Fibroblast of skin of back (primary cell): ENCODE measurements around the gene MYBPC2. TPM values are rescaled to one million over a fixed set of nuclear protein-coding genes. Genes with fewer than 3 reads are reported as not detected.
A peak's percentile ranks its signal among the peaks of the same experiment; 100 is the strongest.
"Not testable (repeated sequence)": the region's sequence is repeated elsewhere in the genome, so short reads cannot be mapped to it uniquely, and the experiment has no call there.

Experiments used
- DNase-seq: peaks from one replicate; pipeline ENCODE4 v3.0.0-alpha.2; 2013
- polyA plus RNA-seq, 2 experiments: library from polyadenylated mRNA; unstranded; fragments of 120-200 nt; gene quantifications; one replicate each; pipeline ENCODE4 v1.2.1, GENCODE V29; 2013; ENCODE audit not compliant: insufficient read length in 2 of 2

MYBPC2 gene
- 0.13 TPM for polyA plus RNA-seq (2013, experiment 1 of 2; ENCODE audit: insufficient read length)
- 0.08 TPM for polyA plus RNA-seq (2013, experiment 2 of 2; ENCODE audit: insufficient read length)

GRCh38 chr19:50432221-50433028 is at the start of gene MYBPC2:
MYBPC2 (plus strand) TSS chr19:50432892; CDS start chr19:50432954, 62 bp downstream.
- DNase-seq, result no peak

DNA sequence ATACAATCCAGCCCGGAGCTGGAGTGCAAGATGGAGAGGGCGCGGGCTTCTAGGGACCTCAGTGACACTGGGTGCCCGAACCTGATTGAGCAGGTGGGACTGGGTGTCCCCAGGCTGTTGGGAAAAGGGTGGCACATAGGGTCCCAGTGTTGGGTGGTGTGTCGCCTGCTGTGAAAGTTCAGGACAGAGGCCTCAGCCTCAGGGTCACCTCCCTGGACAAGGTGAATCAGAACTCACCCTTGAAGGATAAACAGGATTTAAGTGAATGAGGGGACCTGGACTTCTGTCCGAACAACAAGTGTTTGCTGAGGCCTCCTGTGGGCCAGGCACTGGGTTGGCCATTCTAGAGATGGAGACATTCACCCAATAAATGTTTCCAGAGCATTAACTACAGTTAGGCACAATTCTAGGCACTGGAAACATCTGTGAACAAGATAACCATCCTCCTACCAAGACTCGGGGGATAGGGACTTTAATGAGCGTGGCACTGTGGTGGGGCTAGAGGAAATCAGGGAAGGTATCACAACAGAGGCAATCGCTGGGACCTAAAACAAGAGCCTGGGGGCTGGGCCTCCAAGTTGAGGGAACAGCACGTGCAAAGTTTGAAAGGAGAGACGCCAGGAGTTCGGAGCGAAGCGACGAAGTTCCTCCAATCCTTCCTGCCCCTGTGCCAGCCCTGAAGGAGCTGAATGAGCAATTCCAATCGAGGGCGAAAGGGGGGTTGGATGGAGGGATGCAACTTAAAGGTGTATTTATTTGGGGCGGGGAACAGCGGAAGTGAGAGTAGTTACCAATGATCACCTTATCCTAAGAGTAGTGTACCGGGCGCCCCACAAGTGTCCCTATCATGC is 49.5 kb upstream of the MYBPC2 start:
- DNase-seq, result no peak

DNA sequence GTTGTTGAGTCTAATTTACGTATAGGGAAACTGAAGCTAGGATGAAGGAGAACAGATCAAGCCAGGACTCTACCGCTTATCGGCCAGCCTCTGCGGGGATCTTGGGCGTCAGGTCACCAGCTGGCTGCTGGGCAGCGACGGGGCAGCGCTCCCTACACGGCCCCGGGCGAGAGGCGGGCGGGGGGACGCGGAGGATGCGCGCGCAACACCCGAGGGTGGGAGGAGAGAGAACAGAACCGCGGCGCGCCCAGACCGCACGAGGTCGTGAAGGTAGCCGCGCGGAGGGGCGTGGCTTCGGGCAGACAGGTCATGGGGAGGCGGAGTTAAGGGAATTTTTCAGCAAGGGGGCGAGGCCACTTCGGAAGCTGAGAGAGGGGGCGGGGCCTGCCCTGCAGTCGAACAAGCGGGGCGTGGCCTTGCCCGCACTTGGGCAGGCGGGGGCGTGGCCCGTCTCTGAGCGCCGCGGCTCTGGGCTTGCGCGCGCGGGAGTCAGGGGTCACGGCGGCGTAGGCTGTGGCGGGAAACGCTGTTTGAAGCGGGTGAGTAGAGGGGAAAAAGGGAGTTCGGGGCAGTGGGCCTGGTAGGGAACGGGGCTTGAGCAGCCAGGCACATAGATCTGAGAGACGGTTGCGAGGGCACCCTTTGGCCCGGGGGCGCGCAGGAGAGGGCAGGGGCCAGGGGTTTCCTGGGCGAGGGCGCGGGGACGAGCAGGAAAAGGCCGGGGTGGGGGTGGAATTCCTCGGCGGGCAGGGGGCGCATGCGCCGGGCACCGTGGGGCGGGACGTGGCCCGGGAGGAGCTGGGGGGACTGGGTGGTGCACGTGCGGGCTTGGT is 48.6 kb upstream of the MYBPC2 start, which contains the start of gene POLD1:
TSS of gene POLD1 (plus strand) at position 496 of the 833 bp plus-strand sequence. CDS start 14,505 bp downstream, outside the sequence.
- DNase-seq, result peak; percentile 93

DNA sequence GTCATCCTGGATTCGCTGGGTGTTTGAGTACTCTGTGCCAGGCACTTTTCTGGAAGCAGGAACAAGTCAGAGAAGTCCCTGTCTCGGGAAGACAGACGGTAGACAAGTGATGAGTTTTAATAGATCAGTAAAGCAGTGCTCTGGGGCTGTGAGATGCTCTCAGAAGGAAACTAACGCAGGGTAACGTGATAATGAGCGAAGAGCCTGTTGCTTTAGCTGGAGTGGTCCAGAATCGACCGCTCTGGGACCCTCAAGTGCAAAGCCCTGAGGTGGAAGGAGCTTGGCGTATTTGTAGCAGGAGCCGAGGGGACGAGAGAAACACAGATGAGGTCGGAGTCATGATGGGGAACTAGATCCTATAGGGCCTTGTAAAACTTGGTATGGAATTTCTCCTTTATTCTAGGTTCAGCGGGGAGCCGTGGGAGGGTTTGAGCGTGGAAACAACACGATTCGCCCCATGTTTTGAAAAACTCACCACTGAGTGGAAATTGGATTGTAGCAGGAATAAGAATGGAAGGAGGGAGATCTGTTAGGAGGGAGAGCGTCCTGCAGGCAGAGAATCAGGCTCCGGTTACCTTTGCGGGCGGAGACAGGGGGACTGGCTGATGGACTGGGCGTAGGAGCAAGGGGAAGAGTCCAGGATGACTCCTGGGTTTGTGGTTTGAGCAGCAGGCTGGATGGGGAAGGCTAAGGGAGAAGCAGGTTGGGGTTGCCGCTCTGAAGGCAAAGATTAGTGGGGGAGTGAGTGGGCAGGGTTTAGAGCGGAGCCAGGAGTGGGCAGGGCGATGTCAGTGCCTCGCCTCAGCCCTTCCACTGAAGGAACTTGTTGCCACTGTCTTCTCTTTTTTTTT is 47.8 kb upstream of the MYBPC2 start:
- DNase-seq, result peak; percentile 18

GRCh38 chr19:50387176-50387867 is 45.4 kb upstream of the MYBPC2 start:
- no peak for DNase-seq

- DNase-seq, result no peak
Observed at GRCh38 chr19:50387868-50388245, 44.8 kb upstream of the MYBPC2 start.

DNA sequence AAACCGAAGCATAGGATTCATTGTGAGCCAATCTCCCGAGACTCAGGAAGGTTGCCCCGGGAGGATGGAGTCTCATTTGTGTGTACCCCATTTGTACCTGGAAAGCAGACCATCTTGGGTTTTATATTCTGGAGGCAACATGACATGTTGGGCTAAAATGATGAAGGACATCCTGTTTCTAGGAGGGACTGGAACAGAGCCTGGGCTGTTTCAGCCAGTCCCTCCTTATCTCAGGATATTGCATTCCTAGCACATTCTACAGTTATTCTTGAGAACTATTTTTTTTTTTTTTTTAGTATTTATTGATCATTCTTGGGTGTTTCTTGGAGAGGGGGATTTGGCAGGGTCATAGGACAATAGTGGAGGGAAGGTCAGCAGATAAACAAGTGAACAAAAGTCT is 42.4 kb upstream of the MYBPC2 start:
- not testable (repeated sequence) for DNase-seq

DNA sequence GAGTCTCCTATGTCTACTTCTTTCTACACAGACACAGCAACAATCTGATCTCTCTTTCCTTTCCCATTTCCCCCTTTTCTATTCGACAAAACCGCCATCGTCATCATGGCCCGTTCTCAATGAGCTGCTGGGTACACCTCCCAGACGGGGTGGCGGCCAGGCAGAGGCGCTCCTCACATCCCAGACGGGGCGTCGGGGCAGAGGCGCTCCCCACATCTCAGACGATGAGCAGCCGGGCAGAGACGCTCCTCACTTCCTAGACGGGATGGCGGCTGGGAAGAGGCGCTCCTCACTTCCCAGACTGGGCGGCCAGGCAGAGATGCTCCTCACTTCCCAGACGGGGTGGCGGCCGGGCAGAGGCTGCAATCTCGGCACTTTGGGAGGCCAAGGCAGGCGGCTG is 41.7 kb upstream of the MYBPC2 start:
- not testable (repeated sequence) for DNase-seq

DNA sequence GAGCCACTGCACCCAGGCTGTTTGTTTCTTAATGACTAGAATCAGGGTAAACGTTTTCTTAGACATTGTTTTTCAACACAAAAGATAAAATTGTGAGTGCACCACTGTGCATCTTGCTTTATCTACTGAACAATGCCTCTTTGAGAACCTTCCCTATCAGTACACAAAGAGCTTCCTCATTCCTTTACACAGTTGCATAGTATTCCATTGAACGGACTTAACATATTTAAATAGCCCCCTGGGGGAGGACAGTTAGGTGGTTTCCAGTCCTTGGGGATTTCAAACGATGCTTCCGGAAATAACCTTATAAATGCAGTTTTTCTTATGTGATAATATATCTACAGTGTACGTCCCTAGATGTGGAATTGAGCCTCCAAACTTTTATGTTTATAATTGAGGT is 39.9 kb upstream of the MYBPC2 start:
- no peak for DNase-seq

DNA sequence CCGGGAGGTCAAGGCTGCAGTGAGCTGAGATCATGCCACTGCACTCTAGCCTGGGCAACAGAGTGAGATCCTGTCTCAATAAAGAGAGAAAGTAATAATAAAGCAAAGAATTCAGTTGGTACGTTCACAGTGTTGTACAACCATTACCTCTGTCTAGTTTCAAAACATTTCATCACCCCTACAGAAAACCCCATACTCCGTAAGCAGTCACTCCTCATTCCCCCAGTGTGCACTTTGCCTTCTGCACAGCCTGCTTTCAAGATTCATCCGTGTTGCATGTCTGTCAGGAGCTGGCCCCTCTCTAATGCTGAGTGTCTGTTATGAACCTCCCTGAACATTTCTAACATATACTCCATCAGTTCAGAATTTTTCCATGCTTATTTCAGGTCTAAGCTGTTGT is 39.1 kb upstream of the MYBPC2 start:
- no peak for DNase-seq

- DNase-seq, result no peak
Observed at GRCh38 chr19:50394017-50394416, 38.7 kb upstream of the MYBPC2 start.

DNA sequence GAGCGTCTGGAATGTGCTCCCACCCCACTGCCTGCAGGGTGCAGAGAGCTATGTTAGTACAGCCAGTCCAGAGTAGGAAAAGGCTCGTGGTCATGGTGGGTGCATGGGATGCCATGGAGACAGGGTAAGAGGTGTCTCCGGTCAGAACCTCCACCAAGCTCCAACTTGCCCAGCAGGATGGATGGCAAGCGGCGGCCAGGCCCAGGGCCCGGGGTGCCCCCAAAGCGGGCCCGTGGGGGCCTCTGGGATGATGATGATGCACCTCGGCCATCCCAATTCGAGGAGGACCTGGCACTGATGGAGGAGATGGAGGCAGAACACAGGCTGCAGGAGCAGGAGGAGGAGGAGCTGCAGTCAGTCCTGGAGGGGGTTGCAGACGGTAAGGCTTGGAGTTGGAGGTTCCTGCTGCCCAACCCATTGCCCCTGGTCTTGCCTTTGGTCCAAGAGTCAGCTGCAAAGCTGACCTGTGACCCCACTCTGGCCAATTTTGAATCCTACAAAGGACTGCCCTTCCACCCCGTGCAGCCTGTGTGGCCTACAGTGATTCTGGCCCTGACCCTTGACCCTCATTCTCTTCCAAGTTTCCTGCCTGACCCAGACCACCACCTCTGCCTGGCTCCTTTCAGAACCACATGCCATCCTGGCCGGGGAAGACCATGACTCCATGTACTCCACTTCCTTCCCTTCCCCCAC is 33.9 kb upstream of the MYBPC2 start:
- DNase-seq, result no peak

- no peak for DNase-seq
Observed at GRCh38 chr19:50399368-50399745, 33.3 kb upstream of the MYBPC2 start.

DNA sequence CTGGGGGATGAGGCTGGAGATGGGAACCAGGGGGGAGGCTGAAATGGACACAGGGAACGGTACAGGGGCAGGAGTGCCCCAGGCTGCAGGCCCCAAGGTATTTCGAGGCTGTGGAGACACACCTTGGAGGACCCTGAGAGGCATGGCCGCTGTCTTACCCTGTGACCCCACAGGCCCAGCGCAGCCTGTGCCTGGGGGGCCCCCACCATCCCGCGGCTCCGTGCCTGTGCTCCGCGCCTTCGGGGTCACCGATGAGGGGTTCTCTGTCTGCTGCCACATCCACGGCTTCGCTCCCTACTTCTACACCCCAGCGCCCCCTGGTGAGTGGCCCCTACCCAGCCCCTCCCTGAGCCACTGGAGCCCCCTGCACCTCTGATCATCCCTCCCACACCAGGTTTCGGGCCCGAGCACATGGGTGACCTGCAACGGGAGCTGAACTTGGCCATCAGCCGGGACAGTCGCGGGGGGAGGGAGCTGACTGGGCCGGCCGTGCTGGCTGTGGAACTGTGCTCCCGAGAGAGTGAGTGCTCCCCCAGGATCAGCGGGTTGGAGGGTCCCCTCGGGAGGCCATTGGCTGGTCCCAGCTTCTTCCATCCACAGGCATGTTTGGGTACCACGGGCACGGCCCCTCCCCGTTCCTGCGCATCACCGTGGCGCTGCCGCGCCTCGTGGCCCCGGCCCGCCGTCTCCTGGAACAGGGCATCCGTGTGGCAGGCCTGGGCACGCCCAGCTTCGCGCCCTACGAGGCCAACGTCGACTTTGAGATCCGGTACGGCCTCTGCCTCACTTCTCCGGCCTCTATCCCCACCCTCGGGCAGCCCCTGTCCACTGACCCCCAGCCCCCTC is 30.9 kb upstream of the MYBPC2 start:
- no peak for DNase-seq

DNA sequence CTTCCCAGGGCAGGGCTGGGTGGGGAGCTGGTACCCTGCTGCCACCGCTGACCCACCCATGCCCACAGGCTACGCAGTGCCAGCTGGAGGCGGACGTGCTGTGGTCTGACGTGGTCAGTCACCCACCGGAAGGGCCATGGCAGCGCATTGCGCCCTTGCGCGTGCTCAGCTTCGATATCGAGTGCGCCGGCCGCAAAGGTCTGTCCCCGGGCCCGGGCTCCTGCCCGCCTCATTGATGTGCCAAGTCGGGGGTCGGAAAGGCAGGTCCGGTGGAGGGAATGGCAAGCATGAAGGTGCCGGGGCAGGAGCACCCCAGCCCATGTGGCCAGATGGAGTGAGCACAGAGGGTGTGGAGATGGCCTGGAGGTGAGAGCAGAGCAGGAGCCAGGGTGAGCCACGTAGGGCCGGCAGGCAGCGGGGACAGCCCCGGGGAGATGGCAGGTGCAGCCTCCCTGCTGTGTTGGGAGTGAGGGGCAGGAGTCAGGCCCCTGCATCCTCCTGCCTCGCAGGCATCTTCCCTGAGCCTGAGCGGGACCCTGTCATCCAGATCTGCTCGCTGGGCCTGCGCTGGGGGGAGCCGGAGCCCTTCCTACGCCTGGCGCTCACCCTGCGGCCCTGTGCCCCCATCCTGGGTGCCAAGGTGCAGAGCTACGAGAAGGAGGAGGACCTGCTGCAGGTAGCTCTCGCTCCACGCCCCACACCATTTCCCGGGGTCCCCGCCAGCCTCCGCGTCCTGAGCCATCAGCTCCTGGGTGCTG is 30.0 kb upstream of the MYBPC2 start:
- DNase-seq, result no peak

DNA sequence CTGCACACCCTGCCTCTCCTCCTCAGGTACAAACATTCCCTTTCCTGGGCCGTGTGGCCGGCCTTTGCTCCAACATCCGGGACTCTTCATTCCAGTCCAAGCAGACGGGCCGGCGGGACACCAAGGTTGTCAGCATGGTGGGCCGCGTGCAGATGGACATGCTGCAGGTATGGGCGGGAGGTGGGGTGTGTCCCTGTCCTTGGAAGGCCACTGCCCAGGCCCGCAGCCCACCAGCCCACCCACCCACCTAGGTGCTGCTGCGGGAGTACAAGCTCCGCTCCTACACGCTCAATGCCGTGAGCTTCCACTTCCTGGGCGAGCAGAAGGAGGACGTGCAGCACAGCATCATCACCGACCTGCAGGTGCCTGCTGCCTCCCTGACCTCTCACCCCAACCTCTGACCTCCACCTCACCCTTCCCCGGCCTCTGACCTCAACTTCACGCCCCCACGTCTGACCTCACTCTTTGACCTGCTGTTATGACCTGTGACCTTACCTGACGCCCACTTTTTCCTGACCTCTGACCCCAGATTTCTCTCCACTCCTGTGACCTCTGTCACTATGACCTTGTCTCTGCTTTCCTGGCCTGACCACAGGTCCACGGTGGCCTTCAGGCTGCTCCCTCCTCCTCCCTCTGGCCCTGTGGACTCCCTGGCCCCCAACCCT is 26.4 kb upstream of the MYBPC2 start:
- no peak for DNase-seq

- no peak for DNase-seq
Observed at GRCh38 chr19:50406829-50407228, 25.9 kb upstream of the MYBPC2 start.

GRCh38 chr19:50409347-50409746 is 23.3 kb upstream of the MYBPC2 start:
- DNase-seq, result no peak
